MM.1S (cell line): Measurements from ENCODE around the gene SBSN.

Source experiments
- DNase-seq: peaks from one replicate; pipeline ENCODE4 v3.0.0-alpha.2; 2015
- H2AFZ ChIP-seq: fragments of 300-600 bp; sonication (generic); 2 replicates; pipeline ENCODE4 v1.6.0; 2016; ENCODE audit warnings: antibody characterized with exemption, low read length
- H3F3A ChIP-seq: fragments of 300-600 bp; sonication (generic); 2 replicates; pipeline ENCODE4 v1.6.1; 2016; ENCODE audit warnings: mild to moderate bottlenecking, antibody characterized with exemption, low read length, moderate library complexity, mixed read lengths; ENCODE audit not compliant: insufficient read depth
- H3K27ac ChIP-seq: fragments of 300-600 bp; sonication (generic); 2 replicates; pipeline ENCODE4 v1.5.1; 2016; ENCODE audit warnings: mild to moderate bottlenecking, low read length
- H3K27me3 ChIP-seq: fragments of 300-600 bp; sonication (generic); replicated peaks from 2 replicates; pipeline ENCODE4 v1.6.0; 2016; ENCODE audit warnings: low read length; ENCODE audit not compliant: insufficient read depth
- H3K36me3 ChIP-seq: fragments of 300-600 bp; sonication (generic); replicated peaks from 2 replicates; pipeline ENCODE4 v1.6.1; 2016; ENCODE audit warnings: mild to moderate bottlenecking, low read length, mixed read lengths; ENCODE audit not compliant: insufficient read depth
- H3K4me1 ChIP-seq: fragments of 300-600 bp; sonication (generic); 2 replicates; pipeline ENCODE4 v1.6.1; 2016; ENCODE audit warnings: low read length, mixed read lengths
- H3K4me2 ChIP-seq: fragments of 300-600 bp; sonication (generic); 2 replicates; pipeline ENCODE4 v1.6.0; 2016; ENCODE audit warnings: low read depth, low read length
- H3K4me3 ChIP-seq: fragments of 300-600 bp; sonication (generic); 2 replicates; pipeline ENCODE4 v1.5.1; 2016; ENCODE audit warnings: low read length, mixed read lengths
- H3K79me2 ChIP-seq: fragments of 300-600 bp; sonication (generic); 2 replicates; pipeline ENCODE4 v1.6.1; 2016; ENCODE audit warnings: mixed run types, low read length, mixed read lengths
- H3K9ac ChIP-seq: fragments of 300-600 bp; sonication (generic); 2 replicates; pipeline ENCODE4 v1.6.1; 2016; ENCODE audit warnings: low read length, mixed read lengths
- H3K9me2 ChIP-seq: fragments of 300-600 bp; sonication (generic); replicated peaks from 2 replicates; pipeline ENCODE4 v1.6.1; 2016; ENCODE audit warnings: mild to moderate bottlenecking, low read length, mixed read lengths; ENCODE audit not compliant: insufficient read depth
- H3K9me3 ChIP-seq: fragments of 300-600 bp; sonication (generic); replicated peaks from 2 replicates; pipeline ENCODE4 v1.6.1; 2016; ENCODE audit warnings: mild to moderate bottlenecking, low read length, mixed read lengths; ENCODE audit not compliant: insufficient read depth
- H4K20me1 ChIP-seq: fragments of 300-600 bp; sonication (generic); 2 replicates; pipeline ENCODE4 v1.6.1; 2016; ENCODE audit warnings: mild to moderate bottlenecking, low read length, moderate library complexity, mixed read lengths; ENCODE audit not compliant: insufficient read depth
- EZH2 ChIP-seq: fragments of 300-600 bp; sonication (generic); optimal IDR thresholded peaks from 2 replicates; pipeline ENCODE3; 2017; ENCODE audit warnings: low read depth, mild to moderate bottlenecking, antibody characterized with exemption, low read length, mixed read lengths
- EZH2phosphoT487 ChIP-seq: fragments of 300-600 bp; sonication (generic); IDR thresholded peaks from 2 replicates; pipeline ENCODE4 v1.6.1; 2018; ENCODE audit warnings: antibody characterized with exemption, low read length
- TF ChIP-seq, protein P1 (sequence below): fragments of 300-600 bp; sonication (generic); IDR thresholded peaks from 2 replicates; pipeline ENCODE4 v1.5.1; 2016; ENCODE audit warnings: antibody characterized with exemption, low read length, mixed read lengths

Gene SBSN

DNA sequence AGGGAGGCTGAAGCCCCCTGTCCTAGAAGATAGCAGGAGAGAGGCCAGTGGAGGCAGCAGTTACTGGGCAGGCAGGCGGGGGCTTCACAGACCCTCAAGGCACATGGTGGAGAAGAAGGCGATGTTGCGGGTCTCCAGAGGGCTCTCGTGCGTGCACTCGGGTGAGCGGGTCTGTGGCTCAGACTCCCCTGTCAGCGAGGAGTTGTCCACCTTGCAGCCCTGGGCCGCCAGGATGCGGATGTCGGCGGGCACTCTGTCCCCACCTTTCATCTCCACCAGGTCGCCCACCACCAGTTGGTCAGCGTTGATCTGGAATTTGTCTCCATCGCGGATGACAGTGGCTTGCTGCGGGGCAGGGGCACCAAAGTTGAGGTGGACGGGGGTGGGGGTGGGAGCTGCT is 32.2 kb upstream of the SBSN start:
- Histone ChIP-seq H3K4me2 (no peak overlapping the region), H3F3A (no peaks in the 10 kb centered on the region), H3K4me3 (no peak overlapping the region), H3K36me3 (no peaks in the 10 kb centered on the region), H3K79me2 (no peaks in the 10 kb centered on the region), H3K27ac (no peak overlapping the region), H3K27me3 (peaks cover 87% of the 10 kb centered on the region), H3K9ac (no peak overlapping the region), H3K9me2 (no peaks in the 10 kb centered on the region), H3K4me1 (no peaks in the 10 kb centered on the region), H3K9me3 (no peaks in the 10 kb centered on the region), H2AFZ (no peak overlapping the region), H4K20me1 (no peaks in the 10 kb centered on the region)
- no peak for TF ChIP-seq EZH2
- no peak for TF ChIP-seq EZH2phosphoT487
- TF ChIP-seq, protein P1, sequence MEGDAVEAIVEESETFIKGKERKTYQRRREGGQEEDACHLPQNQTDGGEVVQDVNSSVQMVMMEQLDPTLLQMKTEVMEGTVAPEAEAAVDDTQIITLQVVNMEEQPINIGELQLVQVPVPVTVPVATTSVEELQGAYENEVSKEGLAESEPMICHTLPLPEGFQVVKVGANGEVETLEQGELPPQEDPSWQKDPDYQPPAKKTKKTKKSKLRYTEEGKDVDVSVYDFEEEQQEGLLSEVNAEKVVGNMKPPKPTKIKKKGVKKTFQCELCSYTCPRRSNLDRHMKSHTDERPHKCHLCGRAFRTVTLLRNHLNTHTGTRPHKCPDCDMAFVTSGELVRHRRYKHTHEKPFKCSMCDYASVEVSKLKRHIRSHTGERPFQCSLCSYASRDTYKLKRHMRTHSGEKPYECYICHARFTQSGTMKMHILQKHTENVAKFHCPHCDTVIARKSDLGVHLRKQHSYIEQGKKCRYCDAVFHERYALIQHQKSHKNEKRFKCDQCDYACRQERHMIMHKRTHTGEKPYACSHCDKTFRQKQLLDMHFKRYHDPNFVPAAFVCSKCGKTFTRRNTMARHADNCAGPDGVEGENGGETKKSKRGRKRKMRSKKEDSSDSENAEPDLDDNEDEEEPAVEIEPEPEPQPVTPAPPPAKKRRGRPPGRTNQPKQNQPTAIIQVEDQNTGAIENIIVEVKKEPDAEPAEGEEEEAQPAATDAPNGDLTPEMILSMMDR, result no peak
- no peak for DNase-seq

DNA sequence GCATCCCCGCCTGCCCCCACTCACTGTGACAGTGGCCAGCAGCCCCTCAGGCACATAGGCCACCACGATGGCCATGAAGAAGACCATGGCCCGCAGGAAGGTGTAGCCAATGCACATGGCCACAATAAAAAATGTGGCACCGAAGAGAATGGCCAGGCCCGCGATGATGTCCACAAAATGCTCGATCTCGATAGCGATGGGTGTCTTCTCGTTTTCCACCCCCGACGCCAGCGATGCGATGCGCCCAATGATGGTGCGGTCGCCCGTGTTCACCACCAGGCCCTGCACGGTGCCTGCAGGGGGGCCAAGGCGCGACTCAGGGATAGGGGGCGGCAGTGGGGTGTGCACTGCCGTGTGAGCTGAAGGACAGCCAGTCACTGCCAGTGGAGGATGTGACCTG is 31.7 kb upstream of the SBSN start:
- TF ChIP-seq EZH2phosphoT487 (no peak), EZH2 (no peak)
- TF ChIP-seq, protein P1, result no peak
- no peak overlapping the region for H2AFZ ChIP-seq
- H3K27me3 ChIP-seq, result peaks cover 87% of the 10 kb centered on the region
- no peak for DNase-seq
- no peaks in the 10 kb centered on the region for H3K9me2 ChIP-seq
- no peak overlapping the region for H3K4me2 ChIP-seq
- no peaks in the 10 kb centered on the region for H3K4me1 ChIP-seq
- no peaks in the 10 kb centered on the region for H3K79me2 ChIP-seq
- H3F3A ChIP-seq, result no peaks in the 10 kb centered on the region
- H3K9ac ChIP-seq, result no peak overlapping the region
- H3K36me3 ChIP-seq, result no peaks in the 10 kb centered on the region
- H3K4me3 ChIP-seq, result no peak overlapping the region
- H3K27ac ChIP-seq, result no peak overlapping the region
- H4K20me1 ChIP-seq, result no peaks in the 10 kb centered on the region
- no peaks in the 10 kb centered on the region for H3K9me3 ChIP-seq

DNA sequence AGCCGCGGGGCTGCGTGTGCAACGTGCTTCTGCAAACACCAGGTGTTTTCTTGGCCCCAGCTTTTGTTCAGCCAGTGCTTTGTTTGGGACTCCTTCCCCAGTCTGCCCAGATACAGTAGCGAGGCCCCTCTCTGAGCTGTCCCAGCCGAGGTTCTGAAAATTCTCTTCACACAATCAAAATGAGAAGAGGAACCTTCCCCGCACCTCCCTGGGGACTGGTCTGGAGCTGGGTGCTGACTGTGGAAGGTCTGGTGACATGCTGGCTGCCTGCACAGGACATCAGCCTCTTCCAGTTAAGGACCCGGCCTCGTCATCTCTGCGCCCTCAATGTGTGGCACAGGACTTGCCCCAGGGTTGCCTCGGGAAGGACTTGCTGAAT is 31.2 kb upstream of the SBSN start:
- no peaks in the 10 kb centered on the region for H3K9me3 ChIP-seq
- no peak overlapping the region for H3K4me2 ChIP-seq
- no peaks in the 10 kb centered on the region for H4K20me1 ChIP-seq
- no peaks in the 10 kb centered on the region for H3K79me2 ChIP-seq
- H3K9me2 ChIP-seq, result no peaks in the 10 kb centered on the region
- no peak overlapping the region for H3K27ac ChIP-seq
- H2AFZ ChIP-seq, result no peak overlapping the region
- no peak overlapping the region for H3K9ac ChIP-seq
- no peaks in the 10 kb centered on the region for H3F3A ChIP-seq
- DNase-seq, result no peak
- TF ChIP-seq EZH2phosphoT487 (no peak), EZH2 (no peak)
- TF ChIP-seq, protein P1, result no peak
- H3K27me3 ChIP-seq, result peaks cover 87% of the 10 kb centered on the region
- H3K36me3 ChIP-seq, result no peaks in the 10 kb centered on the region
- H3K4me1 ChIP-seq, result no peaks in the 10 kb centered on the region
- H3K4me3 ChIP-seq, result no peak overlapping the region
